Dermis microvascular lymphatic vessel endothelial cell (primary cell): ENCODE data around the gene ADAM10. TPM values are rescaled to one million over a fixed set of nuclear protein-coding genes. Genes with fewer than 3 reads are reported as not detected.

ENCODE experiments used
- DNase-seq, 2 donors: peaks; one replicate each; pipeline versions ENCODE4 v3.0.0 to v3.0.0-alpha.2; 2010; ENCODE audit warnings: low read depth in 2 of 2
- total RNA-seq: library from RNA; depleted of rRNA; stranded (reverse); fragments of >200 nt; gene quantifications from 2 replicates; pipeline ENCODE4 v1.2.1, GENCODE V29; 2014

The ADAM10 gene
- total RNA-seq, 1 donor from 2014 or later = 147 TPM

DNA sequence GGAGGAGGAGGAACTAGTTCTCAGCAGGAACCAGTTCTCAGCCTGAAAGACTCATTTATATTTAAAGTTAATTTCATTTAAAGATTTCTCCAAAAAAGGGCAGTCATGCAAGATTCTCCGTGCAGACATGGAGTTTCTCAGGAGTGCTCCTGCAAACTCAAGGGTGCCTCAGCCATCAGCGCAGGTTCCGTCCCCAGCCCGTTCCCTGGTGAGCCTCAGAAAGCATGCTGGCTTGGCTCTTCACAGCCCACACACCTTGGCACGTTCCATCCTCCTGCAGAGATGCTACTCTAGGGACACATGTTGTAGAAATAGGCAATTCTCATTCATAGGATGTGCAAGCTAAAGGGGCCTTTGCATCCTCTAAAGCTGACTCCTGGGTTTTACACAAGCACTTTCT, 194.7 kb downstream of the ADAM10 start:
- DNase-seq = no peak

DNA sequence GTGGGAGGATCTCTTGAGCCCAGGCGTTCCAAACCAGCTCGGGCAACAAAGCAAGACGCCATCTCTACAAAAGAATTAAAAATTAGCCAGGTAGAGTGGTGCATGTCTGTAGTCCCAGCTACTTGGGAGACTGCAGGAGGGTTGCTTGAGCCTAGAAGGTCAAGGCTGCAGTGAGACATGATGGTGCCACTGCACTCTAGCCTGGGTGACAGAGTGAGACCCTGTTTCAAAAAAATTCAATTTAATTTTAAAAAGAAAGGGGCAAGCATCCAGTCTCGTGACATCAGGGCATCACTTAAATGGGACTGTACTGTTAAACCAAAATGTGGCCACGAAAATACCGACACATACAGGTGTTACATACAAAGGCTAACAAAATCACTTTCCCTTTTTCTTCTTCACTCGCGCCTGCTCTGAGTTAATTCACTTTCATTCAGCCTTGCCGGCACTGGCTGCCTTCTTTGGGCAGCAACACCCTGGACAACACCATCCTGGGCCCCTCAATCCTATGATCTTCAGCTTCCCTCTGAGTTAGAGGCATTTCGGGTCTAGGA, 196.1 kb downstream of the ADAM10 start:
- no peak for DNase-seq

DNA sequence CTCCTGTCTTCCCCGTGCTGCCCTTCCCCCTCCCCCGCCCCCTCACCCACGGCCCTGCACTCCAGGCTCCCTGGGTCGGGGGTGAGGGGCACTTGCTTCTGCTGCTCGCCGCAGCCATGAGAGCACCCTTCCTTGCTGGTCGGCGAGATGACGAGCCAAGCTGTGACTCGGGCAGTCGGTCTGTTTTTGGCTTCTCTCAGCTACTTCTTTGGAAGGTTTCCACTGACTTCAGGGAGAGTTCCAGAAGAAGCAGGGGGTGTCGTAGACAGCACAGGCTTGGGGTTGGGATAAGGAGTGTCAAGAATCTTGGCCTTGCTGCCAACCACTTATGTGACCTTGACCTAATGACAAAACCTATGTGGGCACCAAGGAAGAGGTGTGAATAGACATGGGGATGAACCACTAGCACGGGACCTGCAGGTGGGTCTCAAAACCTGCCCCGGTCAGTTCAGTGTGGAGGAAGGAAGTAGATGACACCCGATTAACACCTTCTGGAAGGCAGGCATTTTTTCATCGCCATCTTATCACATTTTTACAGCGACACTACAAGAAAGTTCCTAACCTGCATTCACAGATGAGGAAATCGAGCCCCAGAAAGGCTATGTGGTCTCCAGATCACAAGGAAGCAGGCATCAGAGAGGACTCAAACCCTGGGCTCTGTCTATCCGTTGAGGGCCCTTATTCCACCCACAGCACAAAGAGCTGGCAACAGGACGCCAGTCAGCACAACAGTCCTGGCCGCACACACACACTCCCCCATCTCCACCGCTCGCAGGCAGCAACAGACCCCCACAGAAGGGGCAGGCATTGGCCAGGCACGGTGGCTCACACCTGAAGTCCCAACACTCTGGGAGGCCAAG, 196.8 kb downstream of the ADAM10 start:
- DNase-seq = no peak

DNA sequence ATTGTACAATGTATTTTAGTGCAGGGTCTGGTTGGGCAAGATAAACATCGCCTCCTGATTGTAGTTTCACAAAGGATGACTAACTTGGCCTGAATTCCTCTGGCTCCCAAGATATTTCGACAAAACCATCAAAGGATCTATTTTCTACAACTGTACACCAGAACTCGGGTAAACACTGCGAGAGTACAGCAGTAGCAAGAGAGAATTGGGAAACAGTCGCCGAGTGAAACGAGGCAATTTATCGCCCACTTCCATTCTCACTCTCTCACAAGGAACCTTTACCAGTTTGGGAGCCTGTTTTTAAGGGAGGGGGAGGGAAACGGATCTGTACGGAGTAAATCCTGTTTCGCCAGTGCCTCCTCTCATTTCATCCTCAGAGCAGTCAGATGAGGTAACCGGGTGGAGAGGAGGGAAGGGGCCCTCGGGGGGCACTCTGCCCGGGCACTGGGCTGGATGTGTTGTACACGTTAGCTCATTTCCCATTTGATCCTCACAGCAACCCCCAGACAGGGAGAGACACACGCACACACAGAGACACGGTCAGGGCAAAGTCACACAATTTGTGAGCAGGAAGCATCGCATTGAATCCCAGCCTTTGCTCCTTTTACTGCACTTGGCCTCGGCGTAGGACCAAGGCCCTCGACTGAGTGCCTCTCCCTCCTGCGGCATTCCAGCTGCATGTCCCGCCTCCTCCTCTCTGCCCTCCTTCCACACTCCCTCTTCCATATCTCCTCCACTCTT, 197.6 kb downstream of the ADAM10 start:
- peak in 1 of 2 donors; percentile 61 for DNase-seq

DNA sequence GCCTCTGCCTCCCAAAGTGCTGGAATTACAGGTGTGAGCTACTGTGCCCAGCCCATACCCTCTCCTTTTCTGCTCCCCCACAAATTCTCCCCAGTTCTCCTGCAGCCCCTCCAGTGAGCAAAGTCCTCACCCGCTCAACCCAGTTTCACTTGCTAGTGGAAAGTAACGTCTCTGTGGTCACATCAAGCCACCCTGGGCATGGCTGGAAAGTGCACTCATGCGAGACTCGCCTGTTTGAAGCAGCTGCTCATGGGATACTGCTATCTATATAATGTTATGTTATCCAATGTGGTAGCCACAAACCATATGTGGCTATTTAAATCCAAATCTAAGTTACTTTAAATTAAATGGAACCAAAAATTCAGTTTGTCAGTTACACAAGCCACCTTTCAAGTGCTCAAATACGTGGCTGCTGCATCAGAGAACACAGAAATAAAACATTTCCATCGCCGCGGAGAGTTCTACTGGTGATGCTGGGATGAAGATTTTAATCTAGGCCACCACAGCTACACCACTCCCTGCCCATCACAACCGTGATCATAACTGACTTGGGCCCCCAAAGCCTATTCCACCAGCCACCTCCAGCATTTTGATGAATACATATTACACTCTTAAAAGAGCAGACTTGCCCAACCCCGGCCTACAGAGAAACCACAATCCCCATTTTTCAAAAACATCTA, 198.3 kb downstream of the ADAM10 start:
- DNase-seq = no peak

DNA sequence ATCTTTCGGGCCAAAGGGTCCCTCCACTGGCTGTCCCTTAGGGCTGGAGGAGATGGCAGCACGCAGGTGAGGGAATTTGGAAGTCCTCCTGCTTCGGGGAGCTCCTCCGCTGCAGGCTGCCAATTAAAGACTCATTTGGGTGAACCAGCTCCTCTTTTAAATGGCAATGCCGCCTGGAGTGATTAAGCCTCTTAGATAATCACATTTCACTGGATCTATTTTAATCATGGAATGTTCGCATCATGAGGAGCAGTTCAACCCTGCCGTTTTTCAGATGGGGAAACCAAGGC, 199.8 kb downstream of the ADAM10 start:
- DNase-seq = no peak

DNA sequence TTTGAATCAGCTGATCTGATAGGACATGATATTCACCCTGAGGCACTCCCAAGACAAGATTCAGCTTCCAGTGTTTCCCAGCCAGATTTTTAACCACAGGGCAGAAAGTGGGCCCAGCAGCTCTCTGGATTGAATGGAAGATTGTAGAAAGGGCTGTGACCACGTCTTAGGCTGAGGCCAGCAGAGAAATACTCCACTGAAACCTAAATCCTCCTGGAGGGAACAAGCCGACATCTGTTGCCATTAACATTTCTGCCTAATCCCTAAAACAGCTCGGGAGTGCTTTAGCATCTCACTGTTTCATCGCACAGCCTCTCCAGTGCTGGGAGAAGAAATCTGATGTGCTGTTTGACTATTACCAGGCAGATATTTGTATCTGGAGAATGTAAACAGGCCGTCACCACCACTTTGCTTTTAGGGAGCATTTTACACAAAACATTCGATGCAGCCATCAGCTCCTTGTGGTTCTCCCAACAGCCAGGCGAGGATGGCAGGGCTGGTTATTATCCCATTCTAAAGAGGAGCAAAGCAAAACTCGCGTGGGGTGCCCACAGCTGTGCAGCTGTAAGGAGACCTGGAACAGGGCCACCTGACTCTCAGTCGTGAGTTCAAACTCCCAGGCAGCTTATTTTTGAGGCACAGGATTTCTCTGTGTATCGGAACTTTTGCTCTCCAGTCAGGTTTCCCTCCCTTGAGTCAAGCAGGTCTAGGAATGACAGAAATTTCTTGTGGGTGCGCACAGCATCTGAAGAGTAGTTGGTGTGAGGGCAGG, 200.3 kb downstream of the ADAM10 start:
- DNase-seq = no peak

DNA sequence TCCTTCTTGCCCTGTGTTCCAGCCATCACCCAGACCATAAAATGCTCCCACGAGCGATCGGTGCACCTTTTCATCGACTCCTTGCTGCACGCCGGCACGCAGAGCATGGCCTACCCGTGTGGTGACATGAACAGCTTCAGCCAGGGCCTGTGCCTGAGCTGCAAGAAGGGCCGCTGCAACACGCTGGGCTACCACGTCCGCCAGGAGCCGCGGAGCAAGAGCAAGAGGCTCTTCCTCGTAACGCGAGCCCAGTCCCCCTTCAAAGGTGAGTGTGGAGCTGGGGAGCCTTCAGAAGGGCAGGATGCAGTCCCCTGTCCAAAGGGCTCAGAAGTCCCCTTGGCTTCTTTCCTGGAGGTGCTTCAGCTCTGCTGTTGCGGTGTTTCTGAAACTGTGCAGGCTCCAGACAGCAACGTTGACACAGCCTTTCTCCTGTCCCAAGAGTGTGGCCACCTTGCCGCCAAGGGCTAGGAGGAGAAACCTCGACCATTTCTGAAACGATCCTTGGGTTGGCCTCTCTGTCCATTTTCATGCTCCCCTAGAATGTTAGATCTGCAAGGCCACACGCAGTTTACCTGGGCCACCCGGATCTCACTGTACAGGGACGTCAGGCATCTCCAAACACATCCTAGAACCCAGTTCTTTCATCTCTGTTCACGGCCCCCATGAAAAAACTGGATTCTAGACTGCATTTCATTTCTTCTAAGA, 201.0 kb downstream of the ADAM10 start:
- no peak for DNase-seq

DNA sequence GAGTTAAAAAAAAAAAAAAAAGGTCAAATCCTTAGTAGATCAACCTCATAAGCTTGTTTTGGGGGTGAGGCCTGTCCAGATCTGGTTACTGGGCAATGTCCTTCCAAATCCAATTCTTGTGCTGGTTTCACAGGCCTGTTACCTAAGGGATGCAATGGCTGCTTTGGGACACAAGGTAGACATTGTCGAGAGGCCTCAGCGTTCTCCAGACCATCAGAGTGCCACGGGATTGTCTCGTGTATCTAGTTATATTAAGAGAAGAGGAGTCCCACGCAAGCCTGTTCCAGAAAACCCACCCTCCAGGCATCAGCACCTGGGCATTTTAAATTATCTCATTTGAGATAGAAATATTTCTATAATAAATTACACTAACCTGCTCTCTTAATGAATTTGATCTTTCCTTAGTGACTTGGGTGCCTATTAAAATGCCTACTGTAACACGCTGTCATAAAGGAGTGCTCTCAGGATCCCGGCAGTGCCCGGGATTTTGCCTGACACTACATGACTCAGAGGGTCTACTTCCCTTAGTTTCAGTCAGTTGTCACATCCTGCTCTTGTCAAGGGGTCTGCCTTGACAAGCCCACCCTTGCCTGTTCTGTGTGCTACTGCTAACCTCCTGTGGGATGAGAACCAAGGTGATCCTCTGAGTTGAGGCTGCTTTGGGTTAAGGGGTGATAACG, 201.7 kb downstream of the ADAM10 start:
- no peak for DNase-seq

DNA sequence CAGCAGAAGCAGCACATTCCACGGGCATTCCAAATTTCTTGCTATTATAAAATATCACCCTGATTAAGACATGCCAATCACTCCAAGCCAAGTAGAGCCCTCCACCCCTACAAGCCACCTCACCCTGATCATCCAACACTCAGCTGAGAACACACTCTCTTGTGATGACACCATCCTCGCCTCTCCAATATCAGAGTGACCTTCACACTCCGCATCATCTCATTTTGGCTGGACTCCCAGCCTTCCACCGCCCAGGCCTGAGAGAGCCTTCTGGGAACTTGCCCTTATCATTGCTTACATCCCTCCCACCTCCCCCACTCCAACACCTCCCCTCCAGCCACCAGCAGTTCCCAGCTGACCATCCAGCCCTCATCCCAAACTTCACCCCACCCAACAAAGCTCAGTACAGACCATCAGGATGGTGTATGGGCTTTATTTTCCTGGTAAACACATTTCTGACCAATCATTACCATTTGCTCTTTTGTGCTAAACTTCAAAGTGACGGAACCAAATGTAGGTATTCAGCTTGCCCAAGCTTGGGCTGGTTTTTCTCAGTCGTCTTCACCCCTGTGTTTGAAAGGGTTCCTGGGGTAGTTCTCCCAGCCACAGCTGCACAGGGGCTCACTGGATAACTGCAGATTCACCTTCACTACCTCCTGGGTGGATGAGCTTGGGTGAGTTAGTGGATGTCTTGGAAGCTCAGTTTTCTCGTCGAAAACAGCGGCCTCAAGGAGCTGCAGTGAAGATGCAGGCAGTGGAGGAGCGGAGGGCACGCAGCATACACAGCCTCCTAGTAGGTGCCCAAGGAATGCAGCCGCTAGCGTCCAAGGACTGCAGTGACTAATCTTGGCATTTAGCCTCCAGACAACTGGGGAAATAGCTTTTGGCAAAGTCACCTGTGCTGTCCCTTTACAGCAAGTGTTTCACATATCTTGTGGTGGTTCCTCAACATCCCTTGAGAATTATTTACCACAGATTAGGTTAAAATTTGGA, 202.6 kb downstream of the ADAM10 start:
- peak in 1 of 2 donors; percentile 75 for DNase-seq

DNA sequence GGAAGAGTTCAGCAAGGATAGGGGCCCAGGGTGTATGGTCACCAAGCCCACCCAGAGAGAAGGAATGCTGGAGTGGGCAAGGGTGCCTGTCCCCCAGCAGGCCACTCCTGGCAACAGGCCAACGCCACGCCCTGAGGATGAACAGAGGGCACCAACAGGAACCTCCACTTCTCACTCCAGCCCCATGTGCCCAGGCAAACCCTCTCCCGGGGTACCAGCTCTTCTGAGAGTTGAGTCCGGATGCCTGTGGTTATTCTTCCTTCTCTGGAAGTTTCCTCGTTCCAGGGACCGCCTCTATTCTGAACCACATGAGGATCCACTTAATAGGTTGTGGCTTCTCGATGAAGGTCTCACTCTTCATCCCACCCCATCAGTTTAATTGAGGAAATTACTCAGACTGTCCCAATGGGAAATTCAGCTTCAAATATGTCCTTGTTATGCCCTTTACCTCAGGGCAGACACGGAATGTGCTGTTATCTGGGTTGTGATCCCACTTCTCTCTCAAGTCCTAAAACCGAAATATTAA, 203.4 kb downstream of the ADAM10 start:
- no peak for DNase-seq

DNA sequence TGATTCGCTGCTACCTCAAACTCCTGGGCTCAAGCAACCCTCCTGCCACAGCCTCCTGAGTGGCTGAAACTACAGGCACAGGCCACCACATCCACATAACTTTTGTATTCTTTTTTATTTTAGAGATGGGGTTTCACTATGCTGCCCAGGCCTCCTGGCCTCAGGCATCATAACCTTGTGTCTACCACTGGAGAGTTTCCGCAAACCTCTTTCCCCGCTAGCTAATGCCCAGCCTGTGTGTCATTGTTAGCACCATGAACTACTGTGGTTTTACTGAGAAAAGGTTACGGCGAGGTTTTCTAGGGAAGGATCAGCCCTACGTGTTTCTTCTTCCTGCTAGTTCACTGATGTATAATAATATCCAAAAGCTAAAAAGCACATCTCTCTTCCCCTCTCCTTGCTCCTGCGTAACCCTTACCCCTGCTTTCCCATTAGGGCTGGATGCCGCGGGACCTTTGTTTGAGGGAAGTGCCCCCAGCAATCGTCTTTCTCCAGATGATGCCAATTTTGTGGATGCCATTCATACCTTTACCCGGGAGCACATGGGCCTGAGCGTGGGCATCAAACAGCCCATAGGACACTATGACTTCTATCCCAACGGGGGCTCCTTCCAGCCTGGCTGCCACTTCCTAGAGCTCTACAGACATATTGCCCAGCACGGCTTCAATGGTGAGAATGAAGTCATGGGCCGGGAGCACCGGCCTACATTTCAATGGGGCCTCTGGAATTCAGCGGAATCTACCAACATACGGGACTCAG, 204.0 kb downstream of the ADAM10 start:
- DNase-seq = no peak

DNA sequence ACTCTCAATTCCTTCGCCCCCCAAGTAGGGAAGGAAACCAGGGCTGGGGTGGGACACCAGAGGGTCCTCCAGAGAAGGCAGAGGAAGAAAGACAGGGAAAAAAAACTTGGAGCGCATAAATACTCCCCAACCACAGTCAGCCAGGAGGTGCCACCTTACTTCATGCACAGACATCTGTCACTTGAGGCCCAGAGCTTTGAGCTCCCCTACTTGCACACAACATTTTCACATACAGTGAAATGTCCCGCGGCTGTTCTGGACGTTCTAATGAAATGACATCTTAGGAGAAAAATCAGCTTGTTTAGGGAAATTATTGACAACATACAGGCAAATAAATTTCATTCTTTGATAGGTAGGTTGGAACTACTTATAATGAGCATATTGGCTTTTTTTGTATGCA, 204.8 kb downstream of the ADAM10 start:
- no peak for DNase-seq

DNA sequence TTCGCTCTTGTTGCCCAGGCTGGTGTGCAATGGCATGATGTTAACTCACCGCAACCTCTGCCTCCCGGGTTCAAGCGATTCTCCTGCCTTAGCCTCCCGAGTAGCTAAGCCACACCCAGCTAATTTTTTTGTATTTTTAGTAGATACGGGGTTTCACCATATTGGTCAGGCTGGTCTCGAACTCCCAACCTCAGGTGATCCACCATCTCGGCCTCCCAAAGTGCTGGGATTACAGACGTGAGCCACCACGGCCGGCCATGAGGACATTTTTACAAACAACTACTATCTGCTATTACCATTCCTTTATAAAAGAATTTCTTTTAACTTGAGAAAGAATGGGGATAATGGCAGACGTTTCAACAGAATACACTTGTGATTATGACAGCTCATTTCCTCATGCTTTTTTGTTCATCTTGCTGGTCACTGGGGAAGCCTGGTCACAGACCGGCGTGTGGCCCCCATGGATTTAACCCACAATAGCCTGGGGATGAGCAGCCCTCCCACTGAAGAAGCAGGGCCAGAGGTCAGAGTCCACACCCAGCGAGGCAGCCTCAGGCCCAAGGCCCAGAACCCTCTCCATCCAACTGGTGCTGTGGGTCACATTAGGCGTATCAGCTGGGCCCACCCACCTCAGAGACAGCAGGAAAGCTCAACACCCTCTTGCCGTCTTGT, 205.7 kb downstream of the ADAM10 start:
- DNase-seq = no peak

DNA sequence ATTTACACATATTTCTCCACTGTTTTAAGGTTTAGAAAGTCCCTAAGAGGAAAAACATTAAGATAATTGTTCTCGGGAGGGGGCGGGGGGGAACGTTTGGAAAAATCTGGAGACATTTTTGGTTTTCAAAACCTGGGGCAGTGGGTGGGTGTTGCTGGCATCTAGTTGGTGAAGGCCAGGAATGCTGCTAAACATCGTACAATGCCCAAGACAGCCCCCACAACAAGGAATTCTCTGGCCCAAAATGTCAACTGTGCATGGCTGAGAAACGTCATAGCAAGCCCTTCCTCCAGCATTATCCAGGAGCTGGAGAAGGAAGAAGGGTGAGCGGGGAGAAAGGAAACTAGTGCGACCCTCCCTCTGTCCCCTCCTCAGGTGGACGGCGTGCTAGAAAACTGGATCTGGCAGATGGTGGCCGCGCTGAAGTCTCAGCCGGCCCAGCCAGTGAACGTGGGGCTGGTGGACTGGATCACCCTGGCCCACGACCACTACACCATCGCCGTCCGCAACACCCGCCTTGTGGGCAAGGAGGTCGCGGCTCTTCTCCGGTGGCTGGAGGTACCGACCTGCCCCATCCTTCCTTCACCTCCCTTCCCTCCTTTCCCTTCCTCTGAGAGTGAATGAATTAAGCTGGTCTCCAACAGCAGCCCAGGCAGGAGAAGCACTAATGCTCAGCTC, 208.0 kb downstream of the ADAM10 start:
- DNase-seq = no peak

DNA sequence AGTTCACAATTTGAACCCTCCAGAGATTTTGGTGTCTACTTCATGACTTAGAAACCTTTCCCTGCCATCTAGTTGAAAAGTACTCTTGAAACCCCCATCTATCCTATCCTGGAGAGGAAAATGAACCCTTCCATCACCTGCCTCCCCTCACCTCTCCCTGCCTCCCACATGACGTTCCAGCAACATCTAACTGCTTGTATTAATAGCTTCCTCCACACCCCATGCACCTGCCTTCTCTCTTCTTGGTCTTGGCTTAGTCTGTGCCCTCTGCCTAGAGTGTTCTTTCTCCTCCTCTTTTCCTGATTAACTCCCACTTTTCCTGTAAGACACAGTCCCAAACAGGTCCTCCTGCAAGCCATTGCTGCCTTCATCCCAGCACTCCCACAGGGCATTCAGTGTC, 210.0 kb downstream of the ADAM10 start:
- DNase-seq = no peak

DNA sequence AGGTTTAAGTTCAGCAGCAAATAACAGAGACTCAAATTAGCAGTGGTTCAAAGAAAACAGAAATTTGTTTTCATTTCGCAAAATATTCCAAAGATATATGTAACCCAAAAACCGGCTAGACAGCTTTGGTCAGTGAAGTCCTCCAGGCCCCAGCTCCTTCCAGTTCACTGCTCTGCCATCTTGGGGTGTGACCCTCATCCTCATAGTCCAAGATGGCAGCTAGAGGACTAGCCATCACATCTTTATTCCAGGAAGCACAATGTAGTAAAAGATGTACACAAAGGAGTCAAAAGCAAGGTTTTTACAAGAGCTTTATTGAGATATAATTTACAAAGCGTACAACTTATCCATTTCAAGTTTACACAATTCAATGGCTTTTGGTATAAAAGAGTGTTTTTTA, 210.6 kb downstream of the ADAM10 start:
- no peak for DNase-seq
